Fibroblast of lung (primary cell): ENCODE data around the gene ATG2A.

Source experiments
- CTCF ChIP-seq, 2 donors: IDR thresholded peaks in 1 of 2; conservative IDR thresholded peaks in 1 of 2; 1 replicate in 1 of 2; 2 replicates in 1 of 2; pipeline ENCODE4 v1.5.1; 2011 to 2012; ENCODE audit warnings: low read length in 2 of 2, control low read depth in 1 of 2, inconsistent platforms in 1 of 2, low read depth in 1 of 2, mild to moderate bottlenecking in 1 of 2
- EZH2 ChIP-seq: IDR thresholded peaks from 2 replicates; pipeline ENCODE4 v1.5.1; 2012; ENCODE audit warnings: low read length, control low read depth, mild to moderate bottlenecking; ENCODE audit errors: missing control alignments

GRCh38 chr11:64897381-64898075 lies 19.5 kb downstream of the ATG2A start:
- TF ChIP-seq CTCF (conservative IDR thresholded peaks at IDR 0.05 in 1 of 2, IDR thresholded peaks at IDR 0.05 in 1 of 2; ENCODE audit: low read depth in 1 of 2, low read length in 2 of 2) (no peak), EZH2 (no peak)
